Measurements from ENCODE around the gene OR2M5. TPM values are rescaled to one million over a fixed set of nuclear protein-coding genes. Genes with fewer than 3 reads are reported as not detected.

Gene OR2M5
- total and polyA plus RNA-seq, 9 of the 15 experiments (the other 6 are each of a cell fraction or from before 2014, with no cell fraction given): not detected

DNA sequence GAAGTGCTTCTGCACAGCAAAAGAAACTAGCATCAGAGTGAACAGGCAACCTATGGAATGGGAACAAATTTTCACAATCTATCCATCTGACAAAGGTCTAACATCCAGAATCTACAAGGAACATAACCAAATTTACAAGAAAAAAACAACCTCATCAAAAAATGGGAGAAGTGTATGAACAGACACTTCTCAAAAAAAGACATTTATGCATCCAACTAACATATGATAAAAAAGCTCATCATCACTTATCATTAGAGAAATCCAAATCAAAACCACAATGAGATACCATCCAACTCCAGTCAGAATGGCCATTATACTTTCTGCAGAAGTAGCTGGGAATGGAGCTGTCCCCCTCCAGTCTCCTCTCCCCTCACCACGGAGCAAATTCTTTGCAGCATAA lies 49.2 kb downstream of the OR2M5 start (continued):
- TF ChIP-seq SREBF1 (IDR thresholded peaks at IDR 0.05; ENCODE audit: borderline replicate concordance, low read depth, low read length): no peak
- no peak for TF ChIP-seq SLC30A9 (CRISPR knock-in tag; IDR thresholded peaks at IDR 0.05)
- TF ChIP-seq RBM25 (IDR thresholded peaks at IDR 0.05; ENCODE audit: low read depth, low read length, severe bottlenecking): no peak

Other genes starting within 250 kb of the OR2M5 start
Only the 7 nearest of the 18 such genes appear.
- gene OR2L5, start 131.5 kb upstream of the OR2M5 start, total RNA-seq (2014; rRNA removed): not detected in 2 replicates
- gene OR2L5, start 131.5 kb upstream of the OR2M5 start, total RNA-seq (2014; rRNA removed; fragmentation: Illumina TruSeq; extraction: Trizol): not detected in 2 replicates
- not detected in 2 replicates for gene OR2L5, start 131.5 kb upstream of the OR2M5 start, total RNA-seq (2015; rRNA removed; fragmentation: Illumina TruSeq; extraction: Trizol)
- not detected in 2 replicates for gene OR2L5, start 131.5 kb upstream of the OR2M5 start, total RNA-seq (2021)
- 0.03 and 0.04 TPM in 2 replicates for gene OR2L5, start 131.5 kb upstream of the OR2M5 start, polyA plus RNA-seq (2011; rRNA removed)
- not detected in 2 replicates for gene OR2L5, start 131.5 kb upstream of the OR2M5 start, polyA plus RNA-seq (2014; fragmentation: Illumina TruSeq; extraction: Trizol)
- not detected for gene OR2L5, start 131.5 kb upstream of the OR2M5 start, polyA plus RNA-seq (2014; fragmentation: Nextera tagmentation; extraction: Ambion mirVana)
- gene OR2L5, start 131.5 kb upstream of the OR2M5 start, polyA plus RNA-seq (2014; rRNA removed): not detected in 2 replicates
- 0.05 TPM in 1 of 2 replicates, not detected in the other for gene OR2L2, start 115.1 kb upstream of the OR2M5 start, total RNA-seq (2014; rRNA removed)
- not detected in 2 replicates for gene OR2L2, start 115.1 kb upstream of the OR2M5 start, total RNA-seq (2014; rRNA removed; fragmentation: Illumina TruSeq; extraction: Trizol)
- not detected in 2 replicates for gene OR2L2, start 115.1 kb upstream of the OR2M5 start, total RNA-seq (2015; rRNA removed; fragmentation: Illumina TruSeq; extraction: Trizol)
- gene OR2L2, start 115.1 kb upstream of the OR2M5 start, total RNA-seq (2021): 0.09 TPM in 1 of 2 replicates, not detected in the other
- 0.07 and 0.14 TPM in 2 replicates for gene OR2L2, start 115.1 kb upstream of the OR2M5 start, polyA plus RNA-seq (2011; rRNA removed)
- gene OR2L2, start 115.1 kb upstream of the OR2M5 start, polyA plus RNA-seq (2014; fragmentation: Illumina TruSeq; extraction: Trizol): 0.04 TPM in 1 of 2 replicates, not detected in the other
- not detected for gene OR2L2, start 115.1 kb upstream of the OR2M5 start, polyA plus RNA-seq (2014; fragmentation: Nextera tagmentation; extraction: Ambion mirVana)
- not detected in 2 replicates for gene OR2L2, start 115.1 kb upstream of the OR2M5 start, polyA plus RNA-seq (2014; rRNA removed)
- not detected in 2 replicates for gene OR2L3, start 98.3 kb upstream of the OR2M5 start, total RNA-seq (2014; rRNA removed)
- not detected in 2 replicates for gene OR2L3, start 98.3 kb upstream of the OR2M5 start, total RNA-seq (2014; rRNA removed; fragmentation: Illumina TruSeq; extraction: Trizol)
- gene OR2L3, start 98.3 kb upstream of the OR2M5 start, total RNA-seq (2015; rRNA removed; fragmentation: Illumina TruSeq; extraction: Trizol): not detected in 2 replicates
- gene OR2L3, start 98.3 kb upstream of the OR2M5 start, total RNA-seq (2021): not detected in 2 replicates
- not detected in 2 replicates for gene OR2L3, start 98.3 kb upstream of the OR2M5 start, polyA plus RNA-seq (2011; rRNA removed)
- gene OR2L3, start 98.3 kb upstream of the OR2M5 start, polyA plus RNA-seq (2014; fragmentation: Illumina TruSeq; extraction: Trizol): not detected in 2 replicates
- gene OR2L3, start 98.3 kb upstream of the OR2M5 start, polyA plus RNA-seq (2014; fragmentation: Nextera tagmentation; extraction: Ambion mirVana): not detected
- gene OR2L3, start 98.3 kb upstream of the OR2M5 start, polyA plus RNA-seq (2014; rRNA removed): not detected in 2 replicates
- gene OR2L13, start 50.0 kb upstream of the OR2M5 start, total RNA-seq (2014; rRNA removed): not detected in 2 replicates
- gene OR2L13, start 50.0 kb upstream of the OR2M5 start, total RNA-seq (2014; rRNA removed; fragmentation: Illumina TruSeq; extraction: Trizol): not detected in 2 replicates
- gene OR2L13, start 50.0 kb upstream of the OR2M5 start, total RNA-seq (2015; rRNA removed; fragmentation: Illumina TruSeq; extraction: Trizol): not detected in 2 replicates
- gene OR2L13, start 50.0 kb upstream of the OR2M5 start, total RNA-seq (2021): not detected in 2 replicates
- gene OR2L13, start 50.0 kb upstream of the OR2M5 start, polyA plus RNA-seq (2011; rRNA removed): not detected in 2 replicates
- gene OR2L13, start 50.0 kb upstream of the OR2M5 start, polyA plus RNA-seq (2014; fragmentation: Illumina TruSeq; extraction: Trizol): not detected in 2 replicates
- not detected for gene OR2L13, start 50.0 kb upstream of the OR2M5 start, polyA plus RNA-seq (2014; fragmentation: Nextera tagmentation; extraction: Ambion mirVana)
- not detected in 2 replicates for gene OR2L13, start 50.0 kb upstream of the OR2M5 start, polyA plus RNA-seq (2014; rRNA removed)
- gene OR2M2, start 29.7 kb downstream of the OR2M5 start, total RNA-seq (2014; rRNA removed): not detected in 2 replicates
- gene OR2M2, start 29.7 kb downstream of the OR2M5 start, total RNA-seq (2014; rRNA removed; fragmentation: Illumina TruSeq; extraction: Trizol): not detected in 2 replicates
- not detected in 2 replicates for gene OR2M2, start 29.7 kb downstream of the OR2M5 start, total RNA-seq (2015; rRNA removed; fragmentation: Illumina TruSeq; extraction: Trizol)
- gene OR2M2, start 29.7 kb downstream of the OR2M5 start, total RNA-seq (2021): not detected in 2 replicates
- gene OR2M2, start 29.7 kb downstream of the OR2M5 start, polyA plus RNA-seq (2011; rRNA removed): not detected in 2 replicates
- not detected in 2 replicates for gene OR2M2, start 29.7 kb downstream of the OR2M5 start, polyA plus RNA-seq (2014; fragmentation: Illumina TruSeq; extraction: Trizol)
- not detected for gene OR2M2, start 29.7 kb downstream of the OR2M5 start, polyA plus RNA-seq (2014; fragmentation: Nextera tagmentation; extraction: Ambion mirVana)
- gene OR2M2, start 29.7 kb downstream of the OR2M5 start, polyA plus RNA-seq (2014; rRNA removed): not detected in 2 replicates
- not detected in 2 replicates for gene OR2M3, start 52.1 kb downstream of the OR2M5 start, total RNA-seq (2014; rRNA removed)
- not detected in 2 replicates for gene OR2M3, start 52.1 kb downstream of the OR2M5 start, total RNA-seq (2014; rRNA removed; fragmentation: Illumina TruSeq; extraction: Trizol)
- not detected in 2 replicates for gene OR2M3, start 52.1 kb downstream of the OR2M5 start, total RNA-seq (2015; rRNA removed; fragmentation: Illumina TruSeq; extraction: Trizol)
- not detected in 2 replicates for gene OR2M3, start 52.1 kb downstream of the OR2M5 start, total RNA-seq (2021)
- gene OR2M3, start 52.1 kb downstream of the OR2M5 start, polyA plus RNA-seq (2011; rRNA removed): not detected in 2 replicates
- gene OR2M3, start 52.1 kb downstream of the OR2M5 start, polyA plus RNA-seq (2014; fragmentation: Illumina TruSeq; extraction: Trizol): not detected in 2 replicates
- gene OR2M3, start 52.1 kb downstream of the OR2M5 start, polyA plus RNA-seq (2014; fragmentation: Nextera tagmentation; extraction: Ambion mirVana): not detected
- gene OR2M3, start 52.1 kb downstream of the OR2M5 start, polyA plus RNA-seq (2014; rRNA removed): not detected in 2 replicates
- not detected in 2 replicates for gene OR2M4, start 86.3 kb downstream of the OR2M5 start, total RNA-seq (2014; rRNA removed)
- gene OR2M4, start 86.3 kb downstream of the OR2M5 start, total RNA-seq (2014; rRNA removed; fragmentation: Illumina TruSeq; extraction: Trizol): not detected in 2 replicates
- gene OR2M4, start 86.3 kb downstream of the OR2M5 start, total RNA-seq (2015; rRNA removed; fragmentation: Illumina TruSeq; extraction: Trizol): not detected in 2 replicates
- gene OR2M4, start 86.3 kb downstream of the OR2M5 start, total RNA-seq (2021): not detected in 2 replicates
- not detected in 2 replicates for gene OR2M4, start 86.3 kb downstream of the OR2M5 start, polyA plus RNA-seq (2011; rRNA removed)
- not detected in 2 replicates for gene OR2M4, start 86.3 kb downstream of the OR2M5 start, polyA plus RNA-seq (2014; fragmentation: Illumina TruSeq; extraction: Trizol)
- gene OR2M4, start 86.3 kb downstream of the OR2M5 start, polyA plus RNA-seq (2014; fragmentation: Nextera tagmentation; extraction: Ambion mirVana): not detected
- gene OR2M4, start 86.3 kb downstream of the OR2M5 start, polyA plus RNA-seq (2014; rRNA removed): not detected in 2 replicates

Measured in K562 (cell line).